ENCODE measurements around the gene TICAM1.
"Not testable (repeated sequence)": the region's sequence is repeated elsewhere in the genome, so short reads cannot be mapped to it uniquely, and the experiment has no call there.

TICAM1 gene

DNA sequence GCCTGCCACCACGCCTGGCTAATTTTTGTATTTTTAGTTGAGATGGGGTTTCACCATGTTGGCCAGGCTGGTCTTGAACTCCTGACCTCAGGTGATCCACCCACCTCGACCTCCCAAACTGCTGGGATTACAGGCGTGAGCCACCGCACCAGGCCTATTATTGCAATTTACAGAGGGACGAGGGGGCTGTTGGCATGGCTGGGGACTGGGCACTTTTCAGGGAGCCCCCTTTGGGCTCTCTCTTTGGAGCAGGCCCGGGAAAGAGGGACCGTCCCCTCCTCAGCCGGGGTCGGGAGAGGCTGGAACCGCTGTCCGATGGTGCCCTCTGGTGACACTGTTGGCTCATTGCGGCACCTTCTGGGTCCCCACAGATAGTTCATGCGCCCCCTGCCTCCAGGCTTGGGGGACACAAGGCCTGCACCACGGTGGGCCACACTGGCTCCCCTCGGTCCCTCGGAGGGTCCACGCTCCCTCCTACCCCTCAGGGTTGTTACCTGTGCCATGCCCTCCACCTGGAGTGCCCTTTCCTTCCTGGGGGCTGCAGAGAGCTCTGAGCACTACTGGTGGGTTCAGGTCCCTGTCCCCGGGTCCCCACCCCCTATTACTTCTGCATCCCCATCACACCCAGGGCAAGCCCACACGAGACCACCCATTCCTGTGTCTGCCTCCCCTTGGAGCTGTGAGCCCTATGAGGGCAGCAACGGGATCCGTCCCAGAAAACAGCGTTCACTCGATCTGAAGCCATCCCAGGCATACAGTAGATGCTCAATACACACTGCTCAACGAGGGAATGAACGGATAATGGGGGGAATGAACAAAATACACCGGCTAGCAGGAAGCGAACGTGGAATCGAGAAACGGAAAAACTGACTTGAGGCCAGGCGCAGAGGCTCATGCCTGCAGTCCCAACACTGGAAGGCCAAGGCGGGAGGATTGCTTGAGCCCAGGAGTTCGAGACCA is 27.5 kb downstream of the TICAM1 start:
- peak in 1 of 2 donors; percentile 20 for DNase-seq

DNA sequence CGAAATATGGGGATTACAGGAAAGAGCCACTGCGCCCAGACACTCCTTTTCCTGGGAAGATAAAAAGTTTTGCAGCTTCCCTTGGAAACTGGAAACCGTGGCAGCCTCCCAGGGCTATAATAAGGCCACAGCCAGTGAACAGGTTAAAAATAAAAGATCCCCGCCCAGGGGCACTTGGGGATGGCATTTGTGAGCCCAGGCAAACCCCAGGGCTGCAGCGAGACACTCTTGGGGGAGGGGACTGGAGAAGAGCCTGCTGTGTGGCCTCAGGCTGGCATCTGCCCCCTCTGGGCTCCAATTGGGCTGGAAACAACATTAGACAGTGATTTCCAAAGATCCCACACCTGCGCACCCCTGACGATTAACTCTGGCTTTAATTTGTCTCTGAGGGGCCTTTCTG is 28.8 kb downstream of the TICAM1 start:
- DNase-seq = no peak

DNA sequence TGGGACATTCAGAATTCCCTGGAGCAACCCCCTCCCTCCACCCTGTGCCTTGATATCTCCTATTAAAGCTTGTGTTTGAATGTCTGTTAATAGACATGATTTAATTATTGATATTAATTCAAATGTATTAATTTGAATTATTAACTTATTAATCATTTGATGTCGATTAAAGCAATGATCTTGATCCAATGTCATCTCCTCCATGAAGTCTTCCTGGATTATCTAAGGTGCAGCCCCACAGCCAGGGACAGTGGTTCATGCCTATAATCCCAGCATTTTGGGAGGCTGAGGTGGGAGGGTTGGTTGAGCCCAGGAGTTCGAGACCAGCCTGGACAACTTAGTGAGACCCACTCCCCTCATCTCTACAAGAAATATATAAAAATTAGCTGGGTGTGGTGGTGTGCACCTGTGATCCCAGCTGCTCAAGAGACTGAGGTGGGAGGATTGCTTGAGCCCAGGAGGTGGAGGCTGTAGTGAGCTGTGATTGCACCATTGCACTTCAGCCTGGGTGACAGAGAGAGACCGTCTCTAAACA is 30.4 kb downstream of the TICAM1 start:
- no peak for DNase-seq

DNA sequence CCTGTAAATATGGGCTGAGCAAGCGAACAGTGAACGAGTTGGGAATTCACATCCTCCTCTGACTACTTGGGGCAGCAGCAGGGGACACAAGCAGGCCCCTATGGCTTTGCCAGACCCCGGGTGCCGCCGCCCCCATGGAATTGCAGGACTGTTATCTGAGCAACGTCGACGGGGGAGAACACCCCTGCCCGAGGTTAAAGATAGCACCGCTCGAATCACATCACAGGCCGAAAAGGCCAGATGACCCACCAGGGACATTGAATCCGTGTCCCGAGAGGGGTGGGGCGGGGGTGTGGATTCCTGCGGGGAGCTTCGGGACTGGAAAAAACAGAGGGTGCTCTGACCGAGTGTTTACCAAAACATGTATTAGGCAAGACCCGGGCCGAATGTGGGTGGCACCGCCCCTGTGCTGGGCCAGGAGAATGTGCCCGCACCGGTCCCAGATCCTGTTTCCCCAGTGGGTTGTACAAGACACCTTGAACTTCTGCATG is 30.9 kb downstream of the TICAM1 start:
- DNase-seq = no peak

DNA sequence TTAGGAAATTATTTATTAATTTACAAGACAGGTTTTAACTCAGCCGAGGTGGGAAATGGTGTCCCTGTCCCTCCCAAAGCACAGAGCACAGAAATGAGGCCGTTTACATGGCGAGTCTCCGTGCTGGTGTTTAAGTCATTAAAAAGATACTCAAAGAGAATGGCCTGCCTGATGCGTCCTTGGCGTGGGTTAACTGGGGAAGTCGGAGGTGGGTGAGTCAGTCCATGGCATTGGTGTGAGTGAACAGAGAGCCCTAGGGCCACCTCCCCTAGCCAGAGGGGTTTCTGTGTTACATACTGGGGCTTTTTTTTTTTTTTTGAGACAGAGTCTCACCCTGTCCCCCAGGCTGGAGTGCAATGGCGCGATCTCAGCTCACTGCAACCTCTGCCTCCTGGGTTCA is 36.1 kb downstream of the TICAM1 start:
- no peak for DNase-seq

DNA sequence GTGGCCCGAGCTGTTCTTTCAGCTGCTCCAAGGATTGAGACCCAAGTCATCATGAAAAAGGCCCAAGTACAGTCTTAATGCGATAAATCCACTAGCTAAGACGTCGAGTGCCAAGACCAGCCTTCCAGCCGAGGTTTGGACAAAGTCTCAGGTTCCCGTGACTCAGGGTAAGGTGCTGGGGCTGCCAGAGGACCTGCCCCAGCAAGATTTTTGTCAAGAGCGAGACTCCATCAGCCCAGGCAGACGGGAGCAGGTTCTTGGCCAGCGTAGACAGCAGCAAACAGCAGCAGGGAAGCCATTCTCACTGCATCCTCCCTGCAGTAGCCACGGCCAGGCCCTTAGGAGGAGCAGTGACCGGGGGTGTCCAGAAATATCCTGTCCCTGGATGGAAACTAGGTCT is 36.5 kb downstream of the TICAM1 start:
- no peak for DNase-seq

DNA sequence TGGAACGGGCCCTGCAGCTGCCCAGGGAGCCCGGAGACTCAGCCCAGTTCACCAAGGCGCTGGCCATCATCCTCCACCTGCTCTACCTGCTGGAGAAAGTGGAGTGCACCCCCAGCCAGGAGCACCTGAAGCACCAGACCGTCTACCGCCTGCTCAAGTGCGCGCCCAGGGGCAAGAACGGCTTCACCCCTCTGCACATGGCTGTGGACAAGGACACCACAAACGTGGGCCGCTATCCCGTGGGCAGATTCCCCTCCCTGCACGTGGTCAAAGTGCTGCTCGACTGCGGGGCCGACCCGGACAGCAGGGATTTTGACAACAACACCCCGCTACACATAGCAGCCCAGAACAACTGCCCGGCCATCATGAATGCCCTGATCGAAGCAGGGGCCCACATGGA is 38.2 kb downstream of the TICAM1 start:
- DNase-seq = not testable (repeated sequence)

DNA sequence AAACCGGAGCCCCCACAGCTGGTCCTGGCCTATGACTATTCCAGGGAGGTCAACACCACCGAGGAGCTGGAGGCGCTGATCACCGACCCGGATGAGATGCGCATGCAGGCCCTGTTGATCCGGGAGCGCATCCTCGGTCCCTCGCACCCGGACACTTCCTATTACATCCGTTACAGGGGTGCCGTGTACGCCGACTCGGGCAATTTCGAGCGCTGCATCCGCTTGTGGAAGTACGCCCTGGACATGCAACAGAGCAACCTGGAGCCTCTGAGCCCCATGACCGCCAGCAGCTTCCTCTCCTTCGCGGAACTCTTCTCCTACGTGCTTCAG is 38.7 kb downstream of the TICAM1 start:
- DNase-seq = not testable (repeated sequence)

DNA sequence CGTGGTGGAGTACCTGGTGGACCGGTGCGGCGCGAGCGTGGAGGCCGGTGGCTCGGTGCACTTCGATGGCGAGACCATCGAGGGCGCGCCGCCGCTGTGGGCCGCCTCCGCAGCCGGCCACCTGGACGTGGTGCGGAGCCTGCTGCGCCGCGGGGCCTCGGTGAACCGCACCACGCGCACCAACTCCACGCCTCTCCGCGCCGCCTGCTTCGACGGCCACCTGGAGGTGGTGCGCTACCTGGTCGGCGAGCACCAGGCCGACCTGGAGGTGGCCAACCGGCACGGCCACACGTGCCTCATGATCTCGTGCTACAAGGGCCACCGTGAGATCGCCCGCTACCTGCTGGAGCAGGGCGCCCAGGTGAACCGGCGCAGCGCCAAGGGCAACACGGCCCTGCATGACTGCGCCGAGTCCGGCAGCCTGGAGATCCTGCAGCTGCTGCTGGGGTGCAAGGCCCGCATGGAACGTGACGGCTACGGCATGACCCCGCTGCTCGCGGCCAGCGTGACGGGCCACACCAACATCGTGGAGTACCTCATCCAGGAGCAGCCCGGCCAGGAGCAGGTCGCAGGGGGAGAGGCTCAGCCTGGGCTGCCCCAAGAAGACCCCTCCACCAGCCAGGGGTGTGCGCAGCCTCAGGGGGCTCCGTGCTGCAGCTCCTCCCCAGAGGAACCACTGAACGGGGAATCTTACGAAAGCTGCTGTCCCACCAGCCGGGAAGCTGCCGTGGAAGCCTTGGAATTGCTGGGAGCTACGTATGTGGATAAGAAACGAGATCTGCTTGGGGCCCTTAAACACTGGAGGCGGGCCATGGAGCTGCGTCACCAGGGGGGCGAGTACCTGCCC is 39.3 kb downstream of the TICAM1 start:
- DNase-seq = not testable (repeated sequence)

DNA sequence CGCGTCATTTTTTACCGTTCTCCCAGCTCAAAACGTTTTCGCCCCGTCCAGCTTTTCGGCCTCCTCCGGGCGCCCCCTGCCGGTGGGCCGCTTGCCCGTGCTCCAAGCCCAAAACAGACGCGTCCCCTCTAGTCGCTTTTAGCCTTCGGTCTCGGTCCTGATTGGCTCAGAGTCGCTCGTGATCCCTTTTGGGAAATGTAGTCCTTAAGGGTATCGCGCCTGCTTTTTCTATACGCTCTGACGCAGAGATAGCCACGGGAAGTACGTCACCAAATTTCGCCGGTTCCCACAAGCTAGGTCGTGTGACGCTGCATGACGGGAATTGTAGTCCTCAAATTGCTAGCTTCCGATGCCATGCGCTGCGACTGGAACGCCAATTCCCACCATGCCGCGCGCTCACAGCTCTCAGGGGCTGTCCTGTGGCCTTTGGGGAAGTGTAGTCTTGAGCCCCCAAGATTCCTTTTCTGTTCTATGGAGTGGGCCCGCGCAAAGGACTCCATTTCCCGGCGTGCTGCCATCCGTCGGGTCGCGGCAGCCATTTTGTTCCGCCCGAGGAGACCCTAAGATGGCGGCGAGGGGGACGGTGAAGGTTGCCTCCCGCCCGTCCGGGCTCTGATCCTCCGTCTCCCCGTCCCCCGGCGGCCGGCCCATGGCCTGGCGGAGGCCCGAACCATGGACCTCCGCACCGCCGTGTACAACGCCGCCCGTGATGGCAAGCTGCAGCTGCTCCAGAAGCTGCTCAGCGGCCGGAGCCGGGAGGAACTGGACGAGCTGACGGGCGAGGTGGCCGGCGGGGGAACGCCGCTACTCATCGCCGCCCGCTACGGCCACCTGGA is 40.1 kb downstream of the TICAM1 start, which contains the start of gene FEM1A:
Gene FEM1A, plus strand, starts transcription at position 552 of the 836 bp plus-strand sequence. Its CDS starts 121 bp downstream, at position 673.
- DNase-seq = peak; percentile 100

DNA sequence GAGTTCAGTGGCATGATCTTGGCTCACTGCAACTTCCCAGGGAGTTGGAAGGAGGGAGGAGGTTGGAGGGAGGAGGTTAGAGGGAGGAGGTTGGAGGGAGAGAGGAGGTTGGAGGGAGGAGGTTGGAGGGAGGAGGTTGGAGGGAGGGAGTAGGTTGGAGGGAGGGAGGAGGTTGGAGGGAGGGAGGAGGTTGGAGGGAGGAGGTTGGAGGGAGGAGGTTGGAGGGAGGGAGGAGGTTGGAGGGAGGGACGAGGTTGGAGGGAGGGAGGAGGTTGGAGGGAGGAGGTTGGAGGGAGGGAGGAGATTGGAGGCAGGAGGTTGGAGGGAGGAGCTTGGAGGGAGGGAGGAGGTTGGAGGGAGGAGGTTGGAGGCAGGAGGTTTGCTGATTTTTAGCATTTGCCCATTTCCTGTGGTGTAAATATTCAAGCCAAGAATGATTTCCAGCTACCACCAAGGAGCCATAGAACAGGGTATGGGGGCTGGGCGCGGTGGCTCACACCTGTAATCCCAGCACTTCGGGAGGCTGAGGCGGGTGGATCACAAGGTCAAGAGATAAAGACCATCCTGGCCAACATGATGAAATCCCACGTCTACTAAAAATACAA is 45.0 kb downstream of the TICAM1 start:
- DNase-seq = not testable (repeated sequence)

DNA sequence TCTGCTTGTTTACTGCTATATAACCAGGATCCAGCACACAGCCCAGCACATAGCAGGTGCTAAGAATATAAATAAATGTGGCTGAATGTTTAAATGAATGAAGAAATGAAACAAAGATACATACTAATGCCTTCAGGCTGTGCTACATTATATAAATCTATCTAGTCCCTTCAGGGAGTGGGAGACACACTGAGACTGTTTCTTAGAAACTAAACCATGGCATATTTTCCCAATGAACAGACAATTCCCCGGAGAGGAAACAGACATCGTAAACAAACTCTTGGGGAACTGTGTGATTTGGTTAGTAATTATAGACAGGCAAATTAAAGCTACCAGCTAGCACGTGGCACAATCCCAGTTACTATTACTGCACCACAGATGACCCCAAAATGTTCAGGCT is 49.7 kb downstream of the TICAM1 start:
- DNase-seq = peak in 1 of 2 donors; percentile 28

DNA sequence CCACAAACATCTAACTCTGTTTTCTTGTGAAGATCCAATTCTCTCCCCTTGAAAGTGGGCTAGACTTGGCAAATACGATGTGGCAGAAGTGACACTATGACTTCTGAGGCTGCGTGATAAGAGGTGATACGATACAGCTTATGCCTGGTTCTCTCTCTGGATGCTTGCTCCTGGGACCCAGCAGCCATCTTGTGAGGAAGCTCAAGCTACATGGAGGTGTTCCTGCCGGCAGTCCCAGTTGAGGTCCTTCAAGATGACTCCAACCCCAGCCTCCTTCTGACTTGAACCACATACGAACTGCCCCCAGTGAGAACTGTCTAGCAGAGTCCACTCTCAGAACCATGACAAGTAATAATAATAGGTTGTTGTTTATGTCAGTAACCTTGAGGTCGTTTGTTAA is 50.7 kb downstream of the TICAM1 start:
- no peak for DNase-seq

DNA sequence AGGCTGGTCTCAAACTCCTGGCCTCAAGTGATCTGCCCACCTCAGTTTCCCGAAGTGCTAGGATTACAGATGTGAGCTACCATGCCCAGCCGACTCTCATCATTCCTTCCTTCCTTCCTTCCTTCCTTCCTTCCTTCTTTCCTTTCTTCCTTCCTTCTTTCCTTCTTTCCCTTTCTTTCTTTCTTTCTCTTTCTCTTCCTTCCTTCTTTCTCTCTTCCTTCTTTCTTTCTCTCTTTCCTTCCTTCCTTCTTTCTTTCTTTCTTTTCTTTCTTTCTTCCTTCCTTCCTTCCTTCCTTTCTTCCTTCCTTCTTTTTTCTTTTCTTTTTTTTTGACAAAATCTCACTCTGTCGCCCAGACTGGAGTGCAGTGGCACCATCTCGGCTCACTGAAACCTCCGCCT is 53.4 kb downstream of the TICAM1 start:
- DNase-seq = not testable (repeated sequence)

DNA sequence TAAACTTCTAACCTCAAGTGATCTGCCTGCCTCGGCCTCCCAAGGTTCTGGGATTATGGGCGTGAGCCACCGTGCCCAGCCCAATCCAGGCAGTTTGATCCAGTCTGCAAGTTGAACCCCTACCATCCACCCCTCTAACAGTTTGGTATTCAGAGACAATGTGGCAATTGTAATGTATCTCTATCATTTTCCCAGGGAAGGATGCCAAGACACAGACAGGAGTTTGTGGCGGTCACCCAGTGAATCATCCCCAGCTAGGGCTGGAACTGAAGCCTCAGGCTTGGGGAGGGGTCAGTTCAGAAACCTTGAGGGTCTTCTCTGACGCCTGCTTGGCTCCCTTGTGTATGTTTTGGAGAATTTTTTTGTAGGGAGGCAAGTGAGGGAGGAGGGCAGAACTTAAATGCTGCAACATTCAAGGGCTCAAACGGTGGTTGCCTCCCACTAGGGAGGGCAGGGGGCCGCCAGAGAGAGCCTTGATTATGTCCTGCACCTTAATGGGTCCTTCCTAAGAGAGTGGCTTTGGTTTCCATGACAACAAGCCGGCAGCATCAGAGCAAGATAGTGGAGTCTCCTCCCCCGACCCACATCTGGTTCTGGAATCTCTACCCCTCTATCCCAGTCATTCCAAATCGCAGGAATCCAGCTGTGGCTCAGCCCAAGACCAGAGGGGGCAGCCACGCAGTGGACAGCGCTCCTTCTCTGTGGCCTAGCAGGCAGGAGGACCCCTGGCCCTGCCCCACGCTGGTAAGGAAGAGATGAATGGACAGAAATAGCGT is 54.9 kb downstream of the TICAM1 start:
- no peak for DNase-seq

DNA sequence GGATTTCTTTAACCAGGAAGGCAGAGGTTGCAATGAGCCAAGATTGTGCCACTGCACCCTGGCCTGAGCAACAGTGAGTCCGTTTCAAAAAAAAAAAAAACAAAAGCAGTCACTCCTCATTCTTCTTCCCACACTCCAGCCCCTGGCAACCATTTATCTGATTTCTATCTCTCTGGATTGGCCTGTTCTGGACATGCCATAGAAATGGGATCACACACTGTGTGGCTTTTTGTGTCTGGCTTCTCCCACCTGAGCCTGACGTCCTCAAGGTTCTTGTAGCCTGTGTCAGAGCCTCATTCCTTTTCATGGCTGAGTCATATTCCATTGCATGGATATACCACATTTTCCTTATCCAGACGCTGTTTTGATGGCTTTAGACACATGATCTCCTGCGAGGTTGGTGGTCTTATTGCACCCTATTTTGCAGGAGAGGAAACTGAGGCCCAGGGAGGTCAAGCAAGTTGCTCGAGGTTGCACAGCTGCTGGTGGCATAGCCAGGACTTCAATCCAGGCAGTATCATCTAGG is 55.8 kb downstream of the TICAM1 start:
- no peak for DNase-seq

DNA sequence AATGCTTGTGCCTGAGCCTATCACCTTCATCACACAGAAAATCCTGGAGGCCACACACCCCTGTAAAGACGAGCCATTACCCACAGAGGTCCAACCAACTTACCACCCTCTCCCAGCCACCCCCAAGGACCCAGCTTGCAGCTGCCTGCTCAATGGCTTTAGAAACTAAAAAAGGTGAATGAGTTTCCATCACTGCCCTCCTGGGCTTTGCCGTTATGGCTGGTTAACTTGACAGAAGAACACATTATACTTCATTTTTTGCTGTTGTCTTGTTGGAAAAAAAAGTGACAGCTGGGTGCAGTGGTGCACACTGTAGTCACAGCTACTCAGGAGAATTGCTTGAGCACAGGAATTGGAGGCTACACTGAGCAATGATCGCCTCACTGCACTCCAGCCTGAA is 57.4 kb downstream of the TICAM1 start:
- no peak for DNase-seq

DNA sequence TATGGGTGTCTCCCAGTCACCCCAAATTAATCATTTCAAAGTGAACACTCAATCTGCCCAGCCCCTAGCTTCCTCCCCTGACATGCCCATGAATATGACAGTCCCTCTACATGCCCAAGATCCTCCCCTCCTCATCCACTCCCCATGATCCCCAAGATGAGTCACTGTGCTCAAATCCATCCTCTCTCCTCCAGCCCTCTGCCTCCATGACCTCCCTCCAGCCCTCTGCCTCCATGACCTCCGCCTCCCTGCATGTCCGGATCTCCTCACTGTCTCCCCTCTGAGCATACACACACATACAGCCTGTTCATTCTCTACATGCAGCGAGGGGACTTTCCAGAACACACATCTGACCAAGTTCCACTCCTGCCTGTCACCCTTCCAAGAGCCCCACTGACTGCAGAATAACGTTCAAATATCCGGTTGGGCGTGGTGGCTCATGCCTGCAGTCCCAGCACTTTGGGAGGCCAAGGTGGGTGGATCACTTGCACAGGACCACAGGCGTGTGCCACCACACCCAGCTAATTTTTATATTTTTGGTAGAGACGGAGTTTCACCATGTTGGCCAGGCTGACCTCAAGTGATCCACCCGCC is 58.4 kb downstream of the TICAM1 start:
- no peak for DNase-seq

DNA sequence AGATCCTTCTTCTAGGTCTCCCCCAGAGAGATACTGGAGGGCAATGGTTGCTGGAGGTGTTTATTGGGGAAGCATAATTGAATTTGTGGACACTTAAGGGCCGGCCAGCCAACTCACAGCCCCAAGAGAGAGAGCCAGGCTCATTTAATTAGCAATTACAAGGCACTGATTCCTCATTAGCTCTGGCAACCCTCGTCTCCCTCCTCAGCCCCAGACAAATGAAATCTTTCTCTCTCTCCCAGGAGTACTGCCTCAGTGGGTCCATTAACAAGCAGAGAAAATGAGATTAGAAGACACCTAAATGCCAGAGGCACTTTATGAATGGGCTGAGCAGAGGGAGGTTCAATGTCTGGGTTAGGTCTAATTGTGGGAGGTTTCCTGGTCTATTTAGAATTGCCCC is 58.9 kb downstream of the TICAM1 start:
- DNase-seq = no peak
